Adipose tissue (tissue), 3 donors: Measurements from ENCODE around the gene STXBP5. TPM values are rescaled to one million over a fixed set of nuclear protein-coding genes. Genes with fewer than 3 reads are reported as not detected.
"Not testable (repeated sequence)": the region's sequence is repeated elsewhere in the genome, so short reads cannot be mapped to it uniquely, and the experiment has no call there.

Experiments
- H3K27ac ChIP-seq: one replicate; pipeline ENCODE4 v1.5.1; 2013; ENCODE audit warnings: low read depth, low read length
- WGBS, 3 donors: extraction: QIAGEN DNeasy Blood & Tissue Kit; methylation state at CpG; one replicate each; pipeline ENCODE4 v1.1.7; 2013; 5-methylcytosine and 5-hydroxymethylcytosine counted together
- polyA plus RNA-seq, 3 donors: library from polyadenylated mRNA; stranded (reverse); fragments of 200-250 nt; gene quantifications; one replicate each; pipeline ENCODE4 v1.2.3, GENCODE V29; 2013
- donor health status: healthy with polysubstance abuse.
- donor health status: Bipolar disorder and iron deficiency.
- donor health status: healthy.

Gene STXBP5
- polyA plus RNA-seq, 3 donors = 4.4 to 8.8 (median 7.5) TPM

DNA sequence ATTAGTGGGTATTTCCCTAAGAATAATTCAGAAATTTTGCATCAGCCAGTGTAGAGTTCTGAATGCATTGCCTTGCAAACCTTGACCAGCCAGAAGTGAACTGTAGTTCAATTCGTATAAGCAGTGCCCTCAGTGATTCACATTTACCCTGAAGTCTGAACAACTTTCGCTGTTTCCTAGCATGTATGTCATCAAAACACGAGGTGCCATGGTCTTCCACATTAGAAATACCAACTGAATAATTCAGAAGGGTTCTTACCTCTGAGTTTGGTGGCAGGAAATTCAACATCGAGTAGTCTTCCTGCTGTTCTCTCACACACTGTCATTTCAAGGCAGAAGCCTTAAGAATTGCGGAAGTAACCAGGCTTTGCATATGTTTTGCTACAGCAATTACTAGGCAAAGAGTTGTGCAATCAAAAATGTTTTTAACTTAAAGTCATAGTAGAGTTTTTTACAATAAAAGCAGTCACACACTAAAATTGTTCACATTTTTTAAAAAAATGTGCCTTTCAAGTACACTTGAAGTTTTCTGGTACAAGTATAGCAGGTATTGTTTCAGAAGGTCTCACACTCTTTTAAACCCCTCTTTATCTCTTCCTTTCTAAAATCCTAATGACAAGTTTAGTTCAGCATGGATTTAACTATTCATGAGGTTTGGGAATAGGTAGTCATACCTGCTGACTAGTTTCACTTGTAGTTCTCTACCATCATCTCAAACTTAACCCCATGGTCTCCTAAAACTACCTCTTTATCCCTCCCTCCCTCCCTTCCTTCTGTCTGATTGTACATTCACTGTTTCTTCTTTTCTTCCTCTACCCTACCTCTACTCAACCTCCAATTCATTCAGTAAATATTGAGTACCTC lies 118.3 kb downstream of the STXBP5 start:
- no peak overlapping the region for H3K27ac ChIP-seq
- WGBS, 3 donors = 43 to 68% (median 45%) methylated on average over 5 of the region's 5 CpGs

DNA sequence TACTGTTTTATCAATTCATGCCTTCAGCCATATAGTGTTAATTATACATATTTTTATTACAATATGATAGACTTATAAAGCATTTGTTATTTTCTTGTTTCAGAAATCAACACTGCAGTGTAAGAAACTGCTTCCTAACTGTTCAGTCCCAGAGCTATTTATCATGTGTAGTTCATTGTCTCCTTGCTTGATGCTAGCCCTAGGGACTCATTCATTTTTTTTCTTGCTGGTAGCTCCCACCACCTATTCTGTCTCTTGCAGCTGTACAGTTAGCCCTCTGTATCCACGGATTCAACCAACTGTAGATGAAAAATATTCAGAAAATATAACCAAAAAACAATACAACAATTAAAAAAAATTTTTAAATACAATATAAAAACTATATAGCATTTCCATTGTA lies 121.3 kb downstream of the STXBP5 start:
- 82 to 88% (median 88%) methylated on average over 1 of the region's 1 CpG for WGBS, 3 donors
- H3K27ac ChIP-seq = no peak overlapping the region

DNA sequence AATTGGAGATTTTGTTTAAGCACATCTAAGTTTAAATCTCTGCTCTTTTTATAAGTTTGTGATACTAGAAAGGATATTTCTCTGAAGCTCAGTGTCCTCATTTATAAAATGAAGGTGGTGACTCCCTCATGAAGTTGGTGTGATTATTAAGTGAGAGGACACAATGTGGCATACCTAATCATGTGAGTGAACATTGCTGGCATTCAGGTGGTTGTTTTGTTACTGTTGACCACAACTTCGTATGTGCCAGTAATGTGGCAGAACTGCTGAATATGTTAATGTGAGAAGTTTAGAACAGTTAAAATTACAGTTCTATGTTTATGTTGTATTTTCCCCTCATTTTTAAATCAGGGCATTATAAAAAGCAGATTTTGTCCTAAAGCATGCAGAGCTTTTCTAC lies 127.2 kb downstream of the STXBP5 start:
- no peak overlapping the region for H3K27ac ChIP-seq
- 90 to 97% (median 93%) methylated on average over 1 of the region's 1 CpG for WGBS, 3 donors

DNA sequence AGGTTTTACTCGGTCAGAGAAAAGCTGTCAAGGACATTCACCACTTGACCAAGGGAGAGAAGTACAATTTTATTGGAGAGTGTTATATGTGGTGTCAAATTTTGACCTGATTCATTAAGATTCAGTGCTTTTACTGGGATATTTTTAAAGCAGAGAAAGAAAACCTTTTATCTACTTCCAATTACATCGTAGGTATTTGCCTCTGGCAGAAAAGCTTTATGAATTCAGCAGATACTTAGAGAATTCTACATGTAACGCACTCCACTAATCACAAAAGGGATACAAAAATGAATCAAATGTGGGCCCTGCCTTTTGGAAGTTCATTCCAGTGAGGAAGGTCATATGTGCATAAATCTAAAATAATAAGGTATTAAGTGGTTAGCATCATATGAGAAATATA lies 133.7 kb downstream of the STXBP5 start:
- no peak overlapping the region for H3K27ac ChIP-seq
- WGBS, 3 donors = 82 to 86% (median 85%) methylated on average over 3 of the region's 3 CpGs

DNA sequence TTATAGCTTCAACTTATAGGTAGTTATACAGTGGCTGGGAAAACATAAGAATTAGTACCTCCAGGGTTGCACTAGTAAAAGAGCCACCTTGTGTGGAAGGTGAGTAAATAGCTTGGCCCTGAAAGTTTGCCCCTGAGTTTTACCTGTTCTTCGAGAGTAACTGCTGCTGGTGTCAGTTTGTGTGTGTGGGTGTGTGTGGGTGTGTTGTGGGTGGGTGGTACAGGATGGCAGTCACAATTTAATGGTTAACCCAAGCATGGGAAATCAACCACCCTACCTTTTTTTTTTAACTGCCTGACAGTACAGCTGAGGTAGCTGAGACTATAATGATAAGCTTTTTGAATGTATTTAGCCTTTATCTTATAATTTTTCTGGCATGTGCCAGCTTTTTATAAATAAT lies 137.3 kb downstream of the STXBP5 start:
- WGBS, 3 donors = 23 to 95% (median 83%) methylated on average over 1 of the region's 1 CpG
- H3K27ac ChIP-seq = no peak overlapping the region

DNA sequence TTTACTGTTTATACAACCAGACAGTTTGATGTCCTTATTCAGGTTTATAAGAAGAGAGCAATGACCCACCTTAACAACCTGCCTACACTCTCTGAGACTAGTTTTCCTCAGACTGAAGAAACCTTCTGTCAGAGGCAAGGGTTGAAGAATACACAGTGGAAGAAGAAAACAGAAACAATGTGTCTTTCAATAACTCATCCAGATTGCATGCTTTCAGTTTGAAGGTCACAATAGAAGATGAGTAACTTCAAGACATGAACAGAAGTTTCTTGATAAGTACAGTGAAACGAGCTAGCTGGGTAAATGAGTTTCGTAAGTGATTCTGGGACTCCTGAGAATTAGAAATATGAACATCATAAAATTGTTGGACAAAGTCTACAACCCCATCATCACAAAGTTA lies 141.7 kb downstream of the STXBP5 start:
- 87 to 89% (median 88%) methylated on average over 2 of the region's 2 CpGs for WGBS, 3 donors
- no peak overlapping the region for H3K27ac ChIP-seq

DNA sequence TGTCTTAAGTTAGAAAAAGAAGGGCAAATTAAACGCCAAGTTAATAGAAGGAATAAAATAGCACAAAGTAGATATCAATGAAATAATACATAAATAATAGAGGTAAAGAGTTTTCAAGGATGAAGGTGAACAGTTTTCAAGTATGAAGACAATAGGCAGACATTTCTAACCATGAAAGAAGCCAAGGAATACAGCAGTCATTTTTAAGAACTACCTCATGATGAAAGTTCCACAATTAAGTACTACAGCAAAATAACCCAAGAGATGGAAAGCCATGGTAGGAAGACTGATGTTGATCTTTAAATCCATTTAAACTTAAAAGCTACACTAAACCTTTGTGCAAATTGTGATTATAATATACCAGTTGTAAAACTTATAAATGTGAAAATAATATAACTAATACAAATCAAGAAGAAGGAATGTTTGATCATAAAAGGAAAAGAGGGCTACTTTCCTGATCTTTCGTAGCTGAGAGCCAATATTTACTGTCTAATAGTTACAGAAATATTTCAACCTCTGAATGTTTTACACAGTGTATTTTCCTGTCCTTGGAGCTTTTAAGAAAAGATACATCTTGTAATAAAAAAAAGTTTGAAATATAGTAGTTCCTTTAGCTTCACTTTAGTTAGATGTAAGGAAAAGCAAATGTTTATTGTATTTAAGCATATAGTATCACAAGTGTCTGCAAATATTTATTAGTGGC lies 143.1 kb downstream of the STXBP5 start:
- 92 to 96% (median 96%) methylated on average over 2 of the region's 2 CpGs for WGBS, 3 donors
- H3K27ac ChIP-seq = no peak overlapping the region

DNA sequence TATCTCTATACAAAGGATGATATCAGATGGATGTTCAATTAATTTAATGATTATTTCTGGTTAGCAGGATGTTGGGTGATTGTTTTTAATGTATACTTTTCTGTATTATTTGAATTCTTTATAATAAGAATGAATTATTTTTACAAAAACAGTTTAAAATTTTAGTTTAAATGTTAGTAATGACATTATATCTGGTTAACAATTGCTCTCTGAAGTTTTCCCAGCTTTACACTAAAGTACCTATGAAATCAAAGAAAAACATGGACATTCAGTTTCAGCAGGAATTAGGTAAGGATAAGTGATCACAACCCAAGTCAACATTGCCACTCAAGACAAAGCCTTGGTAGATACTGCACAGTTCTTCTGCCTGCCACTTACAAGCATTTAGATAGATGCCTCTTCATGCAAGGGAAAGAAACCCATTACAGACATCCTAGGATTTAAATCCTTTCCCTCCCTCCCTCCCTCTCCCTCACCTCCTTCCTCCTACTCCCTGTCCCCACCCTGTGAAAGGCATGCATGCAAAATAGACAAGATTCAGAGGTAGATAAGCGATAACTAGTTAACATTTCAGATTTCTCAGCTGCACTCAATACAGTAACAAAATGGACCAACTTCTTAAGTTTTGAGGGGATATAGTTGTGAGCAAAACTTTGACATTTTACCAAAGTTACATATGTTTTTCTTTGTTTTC lies 143.8 kb downstream of the STXBP5 start:
- H3K27ac ChIP-seq = no peak overlapping the region
- 95 to 100% (median 98%) methylated on average over 1 of the region's 1 CpG for WGBS, 3 donors

DNA sequence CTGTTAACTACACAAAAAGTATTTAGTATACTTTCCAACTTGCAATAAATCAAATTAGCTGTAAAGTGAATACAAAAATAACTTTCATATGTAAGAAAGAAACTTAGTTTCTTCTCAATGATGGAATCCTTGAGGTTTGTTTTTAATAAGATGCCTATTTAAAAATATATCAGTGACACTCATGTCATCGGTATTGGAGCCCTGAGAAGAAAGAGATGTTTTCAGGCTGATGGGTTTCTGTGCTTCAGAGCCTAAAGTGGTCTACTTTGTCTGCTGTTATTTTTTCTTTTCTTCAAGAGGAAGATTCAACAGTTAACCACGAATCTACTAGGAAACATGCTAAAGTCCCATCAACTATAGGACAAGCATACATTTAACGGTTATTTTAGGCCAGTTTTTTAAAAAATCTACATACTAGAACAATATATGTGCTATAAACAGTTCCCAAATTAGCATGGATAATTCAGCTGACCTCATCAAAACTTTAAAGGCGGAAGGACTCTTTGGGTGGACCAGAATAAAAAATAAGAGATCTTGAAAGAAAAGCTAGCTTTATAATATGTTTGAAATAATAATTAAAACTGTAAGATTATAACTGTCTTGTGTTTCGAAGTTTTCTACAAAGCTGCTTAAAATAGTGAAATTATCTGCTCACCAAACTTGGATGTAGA lies 157.2 kb downstream of the STXBP5 start:
- 92 to 96% (median 93%) methylated on average over 5 of the region's 5 CpGs for WGBS, 3 donors

DNA sequence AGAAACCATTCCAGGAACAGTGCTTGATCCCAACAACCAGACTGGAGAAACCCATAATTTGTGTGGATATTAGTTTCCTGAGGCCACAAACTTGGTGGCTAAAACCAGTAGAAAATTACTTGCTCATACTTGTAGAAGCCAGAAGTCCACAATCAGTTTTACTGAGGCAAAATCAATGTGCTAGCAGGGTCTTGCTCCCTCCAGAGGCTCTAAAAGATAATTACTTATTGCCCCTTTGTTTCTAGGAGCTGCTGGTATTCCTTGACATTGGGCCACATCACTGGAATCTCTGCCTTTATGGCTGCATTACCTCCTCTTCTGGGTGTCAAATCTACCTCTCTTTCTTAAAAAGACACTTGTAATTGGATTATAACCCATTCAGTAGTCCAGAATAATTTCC lies 162.1 kb downstream of the STXBP5 start:
- H3K27ac ChIP-seq = no peak overlapping the region

More for the DNA sequence above, 157.2 kb downstream of the STXBP5 start:
- no peak overlapping the region for H3K27ac ChIP-seq

DNA sequence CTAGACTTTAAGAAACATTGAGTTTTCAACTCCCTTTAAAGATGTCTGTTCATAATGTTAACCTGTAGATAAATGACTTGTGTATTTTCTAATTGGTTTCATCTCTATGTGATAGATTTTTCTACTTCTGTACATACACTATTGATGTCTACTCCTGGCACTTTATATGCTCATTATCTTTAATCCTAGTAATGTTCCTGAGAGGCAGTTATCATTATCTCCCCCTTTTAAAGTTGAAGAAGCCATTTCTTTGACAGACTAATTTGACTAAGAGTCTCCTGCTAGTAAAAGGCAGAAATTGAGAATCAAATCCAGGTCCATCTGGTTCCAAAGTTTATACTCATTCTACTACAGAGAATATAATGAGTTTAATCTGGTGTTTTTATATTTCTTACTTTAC lies 167.1 kb downstream of the STXBP5 start:
- H3K27ac ChIP-seq = no peak overlapping the region

DNA sequence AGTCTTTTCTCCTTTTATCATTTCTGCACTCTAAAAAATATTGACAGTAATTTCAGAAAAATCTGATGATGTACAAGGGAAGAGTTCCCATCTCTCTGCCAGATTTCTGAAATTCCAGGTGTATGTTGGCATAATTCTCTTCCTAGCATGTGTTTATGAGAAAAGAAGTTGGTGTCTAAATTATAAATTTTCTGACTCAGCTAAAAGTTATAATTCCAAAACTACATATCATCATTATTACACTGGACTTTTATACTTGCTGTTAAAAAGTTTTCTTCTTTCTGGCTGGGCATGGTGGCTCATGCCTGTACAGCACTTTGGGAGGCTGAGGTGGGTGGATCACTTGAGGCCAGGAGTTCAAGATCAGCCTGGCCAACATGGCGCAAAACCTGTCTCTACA lies 168.6 kb downstream of the STXBP5 start:
- no peak overlapping the region for H3K27ac ChIP-seq
- WGBS, 3 donors = 97 to 100% (median 98%) methylated on average over 1 of the region's 1 CpG

DNA sequence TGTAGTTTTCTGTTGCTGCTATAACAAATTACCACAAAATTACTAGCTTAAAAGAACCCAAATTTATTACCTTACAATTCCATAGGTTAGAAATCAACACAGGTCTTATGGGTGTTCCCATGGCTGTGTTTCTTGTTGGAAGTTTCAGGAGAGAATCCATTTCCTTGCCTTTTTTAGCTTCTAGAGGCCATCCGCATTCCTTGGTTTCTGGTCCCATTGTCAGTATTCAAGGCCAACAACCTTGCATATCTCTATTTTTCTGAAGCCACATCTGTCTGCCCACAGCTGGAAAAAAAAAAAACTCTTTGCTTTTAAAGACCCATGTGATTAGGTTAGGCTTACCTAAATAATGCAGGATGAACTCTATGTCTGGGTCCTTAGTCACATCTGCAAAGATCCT lies 174.6 kb downstream of the STXBP5 start:
- 94 to 100% (median 98%) methylated on average over 1 of the region's 1 CpG for WGBS, 3 donors
- no peak overlapping the region for H3K27ac ChIP-seq

DNA sequence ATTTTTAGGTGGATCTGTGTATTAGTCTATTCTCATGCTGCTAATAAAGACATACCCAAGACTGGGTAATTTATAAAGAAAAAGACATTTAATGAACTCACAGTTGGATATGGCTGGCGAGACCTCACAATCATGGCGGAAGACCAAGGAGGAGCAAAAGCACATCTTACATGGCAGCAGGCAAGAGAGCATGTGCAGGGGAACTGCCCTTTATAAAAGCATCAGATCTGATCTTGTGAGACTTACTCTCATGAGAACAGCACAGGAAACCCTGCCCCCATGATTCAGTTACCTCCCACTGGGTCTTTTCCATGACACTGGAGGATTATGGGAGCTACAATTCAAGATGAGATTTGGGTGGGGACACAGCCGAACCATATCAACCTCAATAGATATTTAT lies 176.6 kb downstream of the STXBP5 start:
- not testable (repeated sequence) for H3K27ac ChIP-seq
- WGBS, 3 donors = 96 to 100% (median 96%) methylated on average over 3 of the region's 3 CpGs

DNA sequence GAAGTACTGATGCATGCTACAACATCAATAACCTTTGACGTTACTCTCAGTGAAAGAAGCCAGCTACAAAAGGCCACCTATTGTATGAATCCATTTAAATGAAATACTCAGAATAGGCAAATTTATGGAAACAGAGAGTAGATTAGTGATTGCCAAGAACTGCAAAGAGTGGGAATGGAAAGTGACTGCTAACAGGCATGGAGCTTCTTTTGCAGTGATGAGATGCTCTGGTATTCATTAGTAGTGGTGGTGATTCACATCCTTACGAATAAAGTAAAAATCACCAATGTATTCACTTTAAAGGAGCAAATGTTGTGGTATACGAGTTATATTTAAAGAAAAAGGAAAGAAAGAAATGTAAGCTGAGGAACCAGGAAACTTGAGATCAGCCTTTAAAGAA lies 177.5 kb downstream of the STXBP5 start:
- no peak overlapping the region for H3K27ac ChIP-seq
- 92 to 95% (median 93%) methylated on average over 3 of the region's 3 CpGs for WGBS, 3 donors

DNA sequence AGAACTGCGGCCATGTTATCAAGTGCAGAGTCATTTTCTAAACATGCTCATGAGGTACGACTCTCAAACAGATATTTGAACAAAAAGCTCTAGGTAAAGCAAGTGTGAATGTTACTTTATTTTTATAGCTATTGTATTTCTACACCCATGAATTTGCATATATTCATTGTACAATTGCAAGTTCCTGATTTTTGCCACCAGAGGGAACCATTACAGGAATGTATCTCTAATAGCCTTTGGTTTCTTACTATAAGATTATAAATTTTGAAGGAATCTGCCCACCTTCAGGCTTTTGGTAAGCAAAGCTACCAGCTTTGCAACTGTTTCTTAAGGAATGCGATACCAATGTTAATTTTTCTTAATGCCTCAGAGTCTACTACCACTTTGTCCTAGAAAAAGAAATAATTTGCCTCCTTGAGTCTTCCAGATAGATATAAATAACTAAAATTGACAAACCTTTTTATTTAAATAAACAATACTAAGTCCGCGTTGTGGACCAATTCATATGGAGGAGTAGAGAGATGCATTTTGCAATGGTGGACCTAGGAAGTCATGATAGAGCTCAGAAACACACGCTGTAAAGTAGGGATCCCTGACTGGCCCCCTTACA lies 178.8 kb downstream of the STXBP5 start:
- H3K27ac ChIP-seq = no peak overlapping the region
- WGBS, 3 donors = 71 to 95% (median 94%) methylated on average over 6 of the region's 6 CpGs

DNA sequence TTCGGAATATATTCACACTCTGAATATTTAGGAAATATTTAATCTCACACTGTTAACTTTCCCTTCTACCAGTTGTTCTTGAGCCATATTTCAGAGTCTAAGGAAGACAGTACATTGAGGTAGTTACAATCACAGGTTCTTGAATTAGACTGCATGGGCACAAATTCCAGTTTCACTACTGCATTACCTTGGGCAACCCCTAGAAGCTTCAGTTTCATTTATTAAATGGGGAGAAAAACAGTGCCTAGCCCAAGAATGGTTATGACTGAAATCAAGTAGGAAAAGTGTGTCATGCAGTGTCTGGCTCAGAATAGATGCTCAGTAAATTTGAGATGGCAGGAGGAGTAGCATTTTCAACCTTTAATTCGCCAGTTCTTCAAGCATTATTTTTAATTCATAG lies 179.8 kb downstream of the STXBP5 start:
- H3K27ac ChIP-seq = no peak overlapping the region
- 97 to 98% (median 98%) methylated on average over 2 of the region's 2 CpGs for WGBS, 3 donors
